Stomach smooth muscle (tissue), 2 donors: ENCODE results near the gene CYP11A1.

ENCODE experiments used
- H3K27ac ChIP-seq: one replicate; pipeline ENCODE4 v1.7.0; 2013; ENCODE audit warnings: mild to moderate bottlenecking, low read length, inconsistent platforms
- H3K27me3 ChIP-seq, 2 donors: one replicate each; pipeline ENCODE4 v1.7.0; 2013; ENCODE audit warnings: low read length in 2 of 2; ENCODE audit not compliant: insufficient read depth in 2 of 2, control insufficient read depth in 1 of 2
- H3K36me3 ChIP-seq, 2 donors: one replicate each; pipeline ENCODE4 v1.7.0; 2013; ENCODE audit warnings: low read length in 2 of 2; ENCODE audit not compliant: control insufficient read depth in 2 of 2, insufficient read depth in 2 of 2
- H3K4me1 ChIP-seq: one replicate; pipeline ENCODE4 v1.7.0; 2013; ENCODE audit warnings: low read length; ENCODE audit not compliant: control insufficient read depth, insufficient read depth
- H3K4me3 ChIP-seq, 2 donors: one replicate each; pipeline ENCODE4 v1.7.0; 2013; ENCODE audit warnings: low read length in 2 of 2
- H3K9ac ChIP-seq, 2 donors: one replicate each; pipeline ENCODE4 v1.7.0; 2013; ENCODE audit warnings: low read length in 2 of 2, mild to moderate bottlenecking in 1 of 2
- H3K9me3 ChIP-seq, 2 donors: one replicate each; pipeline ENCODE4 v1.7.0; 2013; ENCODE audit warnings: low read length in 2 of 2; ENCODE audit not compliant: control insufficient read depth in 2 of 2
- donor health status: healthy.
- donor health status: Pancreatic carcinoma.

Gene CYP11A1

GRCh38 chr15:74378848-74379247 lies 11.4 kb upstream of the CYP11A1 start:
- Histone ChIP-seq H3K9ac (no peak overlapping the region), H3K36me3 (no peaks in the 10 kb centered on the region), H3K4me1 (peaks cover 12% of the 10 kb centered on the region), H3K4me3 (no peak overlapping the region), H3K27ac (no peak overlapping the region), H3K9me3 (no peaks in the 10 kb centered on the region), H3K27me3 (no peaks in the 10 kb centered on the region)

GRCh38 chr15:74377831-74378766 lies 10.7 kb upstream of the CYP11A1 start:
- Histone ChIP-seq H3K4me1 (peaks cover 16% of the 10 kb centered on the region), H3K36me3 (no peaks in the 10 kb centered on the region), H3K9me3 (no peaks in the 10 kb centered on the region), H3K9ac (no peak overlapping the region), H3K4me3 (no peak overlapping the region), H3K27me3 (no peaks in the 10 kb centered on the region), H3K27ac (no peak overlapping the region)

- no peak overlapping the region for H3K9ac ChIP-seq
- H3K4me3 ChIP-seq = no peak overlapping the region
- no peaks in the 10 kb centered on the region for H3K9me3 ChIP-seq
- H3K36me3 ChIP-seq = no peaks in the 10 kb centered on the region
- H3K27me3 ChIP-seq = peaks cover 0 to 3% of the 10 kb centered on the region in 2 donors
- H3K27ac ChIP-seq = no peak overlapping the region
- H3K4me1 ChIP-seq = peaks cover 16% of the 10 kb centered on the region
Measured at GRCh38 chr15:74376825-74377581, 9.6 kb upstream of the CYP11A1 start.

- Histone ChIP-seq H3K27me3 (peaks cover 0 to 6% of the 10 kb centered on the region in 2 donors), H3K4me1 (peaks cover 16% of the 10 kb centered on the region), H3K9ac (no peak overlapping the region), H3K9me3 (no peaks in the 10 kb centered on the region), H3K27ac (no peak overlapping the region), H3K4me3 (no peak overlapping the region), H3K36me3 (no peaks in the 10 kb centered on the region)
Measured at GRCh38 chr15:74376226-74376625, 8.8 kb upstream of the CYP11A1 start.

GRCh38 chr15:74375303-74375693 lies 7.9 kb upstream of the CYP11A1 start:
- no peak overlapping the region for H3K9ac ChIP-seq
- H3K4me3 ChIP-seq = no peak overlapping the region
- H3K27me3 ChIP-seq = peaks cover 4 to 6% of the 10 kb centered on the region in 2 donors
- H3K27ac ChIP-seq = no peak overlapping the region
- H3K9me3 ChIP-seq = no peaks in the 10 kb centered on the region
- peaks cover 16% of the 10 kb centered on the region for H3K4me1 ChIP-seq
- no peaks in the 10 kb centered on the region for H3K36me3 ChIP-seq

- Histone ChIP-seq H3K36me3 (no peaks in the 10 kb centered on the region), H3K9ac (no peak overlapping the region), H3K27me3 (peaks cover 4 to 6% of the 10 kb centered on the region in 2 donors), H3K4me1 (peaks cover 16% of the 10 kb centered on the region), H3K4me3 (peak overlapping the region; percentile 77 to 79), H3K27ac (no peak overlapping the region), H3K9me3 (no peaks in the 10 kb centered on the region)
Measured at GRCh38 chr15:74374648-74375302, 7.3 kb upstream of the CYP11A1 start.

- Histone ChIP-seq H3K36me3 (no peaks in the 10 kb centered on the region), H3K4me1 (peaks cover 16% of the 10 kb centered on the region), H3K9me3 (no peaks in the 10 kb centered on the region), H3K4me3 (peak overlapping the region; percentile 77 to 79), H3K27ac (no peak overlapping the region), H3K9ac (peak overlapping the region in 1 of 2 donors; percentile 23), H3K27me3 (peaks cover 4 to 9% of the 10 kb centered on the region in 2 donors)
Measured at GRCh38 chr15:74373731-74374647, 6.5 kb upstream of the CYP11A1 start.

- H3K4me1 ChIP-seq = peaks cover 16% of the 10 kb centered on the region
- no peaks in the 10 kb centered on the region for H3K36me3 ChIP-seq
- H3K27me3 ChIP-seq = peaks cover 4 to 9% of the 10 kb centered on the region in 2 donors
- no peak overlapping the region for H3K27ac ChIP-seq
- no peak overlapping the region for H3K9ac ChIP-seq
- peak overlapping the region in 1 of 2 donors; percentile 79 for H3K4me3 ChIP-seq
- no peaks in the 10 kb centered on the region for H3K9me3 ChIP-seq
Measured at GRCh38 chr15:74373056-74373650, 5.7 kb upstream of the CYP11A1 start.

GRCh38 chr15:74370471-74370870 lies 3.0 kb upstream of the CYP11A1 start:
- Histone ChIP-seq H3K4me1 (peaks cover 16% of the 10 kb centered on the region), H3K27ac (no peak overlapping the region), H3K27me3 (peaks cover 16 to 22% of the 10 kb centered on the region in 2 donors), H3K36me3 (no peaks in the 10 kb centered on the region), H3K9ac (no peak overlapping the region), H3K4me3 (no peak overlapping the region), H3K9me3 (no peaks in the 10 kb centered on the region)
